HepG2 (cell line): ENCODE measurements around the gene CTU2. TPM values are rescaled to one million over a fixed set of nuclear protein-coding genes. Genes with fewer than 3 reads are reported as not detected.
A peak's percentile ranks its signal among the peaks of the same experiment; 100 is the strongest.

ENCODE experiments used
- ARID3A ChIP-seq: IDR thresholded peaks from 2 replicates; pipeline ENCODE4 v1.6.1; 2012; ENCODE audit warnings: low read depth, low read length, improper control_type of control experiment
- ARNTL ChIP-seq: sonication (generic); formaldehyde crosslinking; IDR thresholded peaks from 2 replicates; pipeline ENCODE4 v1.4.0; 2020; ENCODE audit warnings: mild to moderate bottlenecking, missing genetic modification reagents
- BCL6 ChIP-seq: IDR thresholded peaks from 2 replicates; pipeline ENCODE4 v1.6.1; 2016; ENCODE audit warnings: missing genetic modification reagents, missing compliant biosample characterization
- DMAP1 ChIP-seq: IDR thresholded peaks from 2 replicates; pipeline ENCODE4 v1.6.1; 2016
- DNMT3B ChIP-seq: conservative IDR thresholded peaks from 2 replicates; pipeline ENCODE4 v1.6.1; 2016; ENCODE audit warnings: missing biosample characterization, control low read depth
- GABPB1 ChIP-seq: IDR thresholded peaks from 2 replicates; pipeline ENCODE4 v1.6.1; 2016; ENCODE audit warnings: mild to moderate bottlenecking, missing genetic modification reagents, moderate library complexity, missing compliant biosample characterization
- HES4 ChIP-seq: sonication (generic); formaldehyde crosslinking; IDR thresholded peaks from 2 replicates; pipeline ENCODE4 v1.9.0; 2021; ENCODE audit warnings: mild to moderate bottlenecking, missing genetic modification reagents, borderline replicate concordance
- HNF1B ChIP-seq: sonication (generic); formaldehyde crosslinking; IDR thresholded peaks from 2 replicates; pipeline ENCODE4 v1.5.1; 2020; ENCODE audit warnings: mild to moderate bottlenecking, moderate library complexity, missing genetic modification reagents
- HOMEZ ChIP-seq: IDR thresholded peaks from 2 replicates; pipeline ENCODE4 v1.6.1; 2016; ENCODE audit warnings: low read depth
- ISL2 ChIP-seq: sonication (generic); formaldehyde crosslinking; IDR thresholded peaks from 2 replicates; pipeline ENCODE4 v1.5.0; 2020; ENCODE audit warnings: missing genetic modification reagents
- MIXL1 ChIP-seq: IDR thresholded peaks from 2 replicates; pipeline ENCODE4 v1.6.1; 2016
- PRDM10 ChIP-seq: sonication (generic); formaldehyde crosslinking; IDR thresholded peaks from 2 replicates; pipeline ENCODE4 v1.4.0; 2020; ENCODE audit warnings: low read depth, missing genetic modification reagents
- SMC3 ChIP-seq: IDR thresholded peaks from 2 replicates; pipeline ENCODE4 v1.6.1; 2011; ENCODE audit warnings: low read length, improper control_type of control experiment
- TCF12 ChIP-seq, 2 experiments: fragments of 450-650 bp in 1 of 2; sonication (generic) in 1 of 2; formaldehyde crosslinking in 1 of 2; IDR thresholded peaks; 2 replicates each; pipeline versions ENCODE4 v1.6.1 to v1.8.0; 2017 to 2022; ENCODE audit warnings: antibody characterized with exemption in 1 of 2, mild to moderate bottlenecking in 1 of 2, missing genetic modification reagents in 1 of 2, moderate library complexity in 1 of 2
- TEAD2 ChIP-seq: sonication (generic); formaldehyde crosslinking; IDR thresholded peaks from 2 replicates; pipeline ENCODE4 v1.9.0; 2021; ENCODE audit warnings: missing genetic modification reagents
- TEAD3 ChIP-seq: optimal IDR thresholded peaks from 2 replicates; pipeline ENCODE3; 2016; ENCODE audit warnings: borderline replicate concordance
- ZNF20 ChIP-seq: sonication (generic); formaldehyde crosslinking; IDR thresholded peaks from 2 replicates; pipeline ENCODE4 v1.4.0; 2020; ENCODE audit warnings: mild to moderate bottlenecking, moderate library complexity, missing genetic modification reagents
- ZNF30 ChIP-seq: sonication (generic); formaldehyde crosslinking; IDR thresholded peaks from 2 replicates; pipeline ENCODE4 v1.5.0; 2020; ENCODE audit warnings: mild to moderate bottlenecking, missing genetic modification reagents
- ZNF576 ChIP-seq: sonication (generic); formaldehyde crosslinking; IDR thresholded peaks from 2 replicates; pipeline ENCODE4 v1.4.0; 2020; ENCODE audit warnings: mild to moderate bottlenecking, missing genetic modification reagents
- ZNF619 ChIP-seq: sonication (generic); formaldehyde crosslinking; IDR thresholded peaks from 2 replicates; pipeline ENCODE4 v1.4.0; 2020; ENCODE audit warnings: mild to moderate bottlenecking, missing genetic modification reagents
- polyA plus RNA-seq, 8 experiments: library from polyadenylated mRNA; depleted of rRNA in 3 of 8; stranded (reverse) in 7 of 8; unstranded in 1 of 8; fragments of >200 nt; fragmentation: Illumina TruSeq in 4 of 8; extraction: Trizol in 4 of 8; gene quantifications; 2 replicates each; pipeline versions ENCODE4 v1.2.1 to v1.2.3, GENCODE V29; 2011 to 2016; ENCODE audit warnings: low read depth in 4 of 8, missing spikeins in 1 of 8, mixed read lengths in 1 of 8; ENCODE audit not compliant: insufficient read depth in 1 of 8
- total RNA-seq, 5 experiments: library from RNA; depleted of rRNA; stranded (reverse); fragments of >200 nt; fragmentation: Illumina TruSeq; extraction: Trizol; gene quantifications; 2 replicates each; pipeline ENCODE4 v1.2.3, GENCODE V29; 2016; ENCODE audit warnings: low read depth in 1 of 5

The CTU2 gene
- total and polyA plus RNA-seq, 2 of the 13 experiments (the other 11 are each of a cell fraction or from before 2014, with no cell fraction given) = 13.3 to 21.9 TPM

GRCh38 chr16:88686439-88687253, 19.7 kb upstream of the CTU2 start, which contains the start of gene SNAI3 (continued):
- no peak; the same call in 1 of the 2 replicates for TF ChIP-seq ZNF576 (CRISPR knock-in tag)
- peak; percentile 69; the same call in 1 of the 2 replicates for TF ChIP-seq ZNF619 (CRISPR knock-in tag)
- TF ChIP-seq TEAD3 (CRISPR knock-in tag) = peak; percentile 42
- TF ChIP-seq TCF12 (IDR thresholded peaks at IDR 0.05) = no peak
- TF ChIP-seq TCF12 (CRISPR knock-in tag; IDR thresholded peaks at IDR 0.05) = peak; percentile 18; the same call in 1 of the 2 replicates
- no peak for TF ChIP-seq SMC3
- TF ChIP-seq TEAD2 = no peak; the same call in 1 of the 2 replicates
- TF ChIP-seq DMAP1 (CRISPR knock-in tag) = 0 out of 2 replicates have a peak, but pooled peaks have one; percentile 29
- no peak for TF ChIP-seq BCL6
- 0 out of 2 replicates have a peak, but pooled peaks have one; percentile 27 for TF ChIP-seq MIXL1 (CRISPR knock-in tag)
- peak; percentile 70; the same call in 1 of the 2 replicates for TF ChIP-seq GABPB1 (CRISPR knock-in tag)
- peak; percentile 14; the same call in 1 of the 2 replicates for TF ChIP-seq ARNTL (CRISPR knock-in tag)
- no peak for TF ChIP-seq ARID3A
- TF ChIP-seq HNF1B = peak; percentile 52
- no peak for TF ChIP-seq DNMT3B (CRISPR knock-in tag)
- TF ChIP-seq ZNF30 (CRISPR knock-in tag) = no peak
- no peak for TF ChIP-seq ZNF20 (CRISPR knock-in tag)
- TF ChIP-seq PRDM10 (CRISPR knock-in tag) = no peak
- 0 out of 2 replicates have a peak, but pooled peaks have one; percentile 50 for TF ChIP-seq HOMEZ (CRISPR knock-in tag)
- TF ChIP-seq HES4 (CRISPR knock-in tag) = peak; percentile 58; the same call in 1 of the 2 replicates
- no peak for TF ChIP-seq ISL2 (CRISPR knock-in tag)
